ENCODE data around the gene CCL8. TPM values are rescaled to one million over a fixed set of nuclear protein-coding genes. Genes with fewer than 3 reads are reported as not detected.

CCL8 gene
- total RNA-seq, 2 donors from 2014 or later, result not detected

DNA sequence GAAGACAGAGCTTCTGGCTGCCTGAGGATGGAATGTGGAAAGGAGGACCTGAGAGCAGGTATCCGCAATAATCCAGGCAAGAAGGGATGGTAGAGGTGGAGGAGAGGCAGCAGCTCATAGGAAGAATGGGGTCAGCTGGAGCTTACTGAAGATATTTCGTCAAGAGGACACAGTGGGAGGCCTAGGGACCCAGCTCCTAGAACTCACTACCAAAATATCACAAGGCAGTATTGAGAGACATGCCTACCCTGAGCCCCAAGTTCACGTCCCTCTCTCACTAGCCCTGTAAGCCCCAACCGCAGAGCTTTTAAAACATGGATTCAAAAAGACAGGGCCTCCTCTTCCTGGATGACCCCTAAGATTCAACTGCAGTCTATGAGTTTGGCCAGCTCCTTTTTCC is 14.2 kb upstream of the CCL8 start:
- no peaks in the 10 kb centered on the region for H3K27me3 Mint-ChIP-seq (ENCODE audit: insufficient read depth)
- Histone ChIP-seq H3K27me3 (ENCODE audit: control insufficient read depth, insufficient read depth, low read length, poor library complexity, severe bottlenecking) (no peaks in the 10 kb centered on the region), H3K4me3 (ENCODE audit: low read length) (no peak overlapping the region), H3K36me3 (ENCODE audit: control insufficient read depth, insufficient read depth, low read length) (no peaks in the 10 kb centered on the region), H3K27ac (ENCODE audit: low read depth, low read length) (no peak overlapping the region), H3K9ac (ENCODE audit: extremely low read depth, low read length, poor library complexity, severe bottlenecking) (no peak overlapping the region), H3K9me3 (ENCODE audit: control insufficient read depth, low read length) (peaks cover 21% of the 10 kb centered on the region), H3K4me1 (ENCODE audit: control insufficient read depth, insufficient read depth, low read length) (no peaks in the 10 kb centered on the region)
- H3K4me3 Mint-ChIP-seq, result no peak overlapping the region
- peaks cover 9% of the 10 kb centered on the region for H3K9me3 Mint-ChIP-seq
- DNase-seq, result no peak
- peaks cover 12% of the 10 kb centered on the region for H3K4me1 Mint-ChIP-seq
- H3K27ac Mint-ChIP-seq, result no peak overlapping the region
- WGBS, 2 experiments (ENCODE audit: insufficient coverage in 1 of 2, insufficient read length in 1 of 2), result 97 to 100% methylated on average over 2 to 4 of the region's 4 CpGs
- H3K36me3 Mint-ChIP-seq (ENCODE audit: low read depth), result peaks cover 3% of the 10 kb centered on the region
- TF ChIP-seq CTCF (conservative IDR thresholded peaks at IDR 0.05), result no peak

DNA sequence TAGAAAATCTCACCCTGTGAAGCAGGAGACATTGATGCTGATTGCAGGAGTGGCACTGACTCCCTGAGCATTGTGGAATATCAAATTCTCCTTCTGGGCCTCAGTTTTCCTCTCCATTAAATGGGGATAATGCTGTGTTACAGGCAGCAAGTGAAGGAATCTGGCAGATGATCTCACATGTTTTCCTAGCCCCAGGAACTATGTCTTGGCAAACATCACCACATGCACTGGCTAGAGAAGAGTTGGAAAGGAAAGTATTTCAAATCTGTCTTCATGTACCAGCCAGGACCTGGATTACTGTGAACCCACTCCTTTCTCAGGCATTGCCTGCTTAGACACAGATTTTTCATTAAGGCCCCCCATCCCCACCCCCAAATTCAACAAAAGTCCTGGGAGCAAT is 13.6 kb upstream of the CCL8 start:
- Mint-ChIP-seq H3K27me3 (ENCODE audit: insufficient read depth) (no peaks in the 10 kb centered on the region), H3K27ac (no peak overlapping the region), H3K36me3 (ENCODE audit: low read depth) (peaks cover 3% of the 10 kb centered on the region), H3K9me3 (peaks cover 9% of the 10 kb centered on the region), H3K4me1 (peaks cover 12% of the 10 kb centered on the region), H3K4me3 (no peak overlapping the region)
- TF ChIP-seq CTCF (conservative IDR thresholded peaks at IDR 0.05), result no peak
- Histone ChIP-seq H3K4me3 (ENCODE audit: low read length) (no peak overlapping the region), H3K9me3 (ENCODE audit: control insufficient read depth, low read length) (peaks cover 19% of the 10 kb centered on the region), H3K9ac (ENCODE audit: extremely low read depth, low read length, poor library complexity, severe bottlenecking) (no peak overlapping the region), H3K27ac (ENCODE audit: low read depth, low read length) (no peak overlapping the region), H3K4me1 (ENCODE audit: control insufficient read depth, insufficient read depth, low read length) (no peaks in the 10 kb centered on the region), H3K27me3 (ENCODE audit: control insufficient read depth, insufficient read depth, low read length, poor library complexity, severe bottlenecking) (no peaks in the 10 kb centered on the region), H3K36me3 (ENCODE audit: control insufficient read depth, insufficient read depth, low read length) (no peaks in the 10 kb centered on the region)
- DNase-seq, result no peak

DNA sequence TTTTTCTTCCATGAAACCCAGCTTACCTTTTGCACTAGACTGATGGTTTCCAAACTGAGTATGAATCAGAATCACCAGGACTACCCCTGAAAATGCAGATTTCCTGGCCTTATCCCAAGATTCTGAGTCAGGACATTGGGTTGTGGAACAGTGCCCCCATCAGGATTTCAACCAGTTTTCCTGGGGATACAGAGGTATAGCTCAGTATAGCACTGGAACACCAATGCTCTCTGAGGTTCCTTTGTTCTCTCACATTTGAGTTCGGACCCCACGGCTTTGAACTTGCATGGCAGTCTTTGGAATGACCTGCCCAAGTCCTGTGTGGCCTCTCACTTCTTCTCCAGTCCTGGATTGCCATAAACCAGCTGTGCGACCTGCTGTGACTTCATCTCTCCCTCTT is 12.8 kb upstream of the CCL8 start:
- H3K27me3 Mint-ChIP-seq (ENCODE audit: insufficient read depth), result peaks cover 2% of the 10 kb centered on the region
- 49 to 76% methylated on average over 2 to 3 of the region's 3 CpGs for WGBS, 2 experiments (ENCODE audit: insufficient coverage in 1 of 2, insufficient read length in 1 of 2)
- Histone ChIP-seq H3K9ac (ENCODE audit: extremely low read depth, low read length, poor library complexity, severe bottlenecking) (no peak overlapping the region), H3K27me3 (ENCODE audit: control insufficient read depth, insufficient read depth, low read length, poor library complexity, severe bottlenecking) (no peaks in the 10 kb centered on the region), H3K36me3 (ENCODE audit: control insufficient read depth, insufficient read depth, low read length) (no peaks in the 10 kb centered on the region), H3K27ac (ENCODE audit: low read depth, low read length) (no peak overlapping the region), H3K4me3 (ENCODE audit: low read length) (no peak overlapping the region), H3K9me3 (ENCODE audit: control insufficient read depth, low read length) (peaks cover 13% of the 10 kb centered on the region), H3K4me1 (ENCODE audit: control insufficient read depth, insufficient read depth, low read length) (no peaks in the 10 kb centered on the region)
- H3K36me3 Mint-ChIP-seq (ENCODE audit: low read depth), result peaks cover 3% of the 10 kb centered on the region
- H3K4me1 Mint-ChIP-seq, result peaks cover 12% of the 10 kb centered on the region
- H3K4me3 Mint-ChIP-seq, result no peak overlapping the region
- peak; percentile 86 for DNase-seq
- H3K9me3 Mint-ChIP-seq, result peaks cover 9% of the 10 kb centered on the region
- H3K27ac Mint-ChIP-seq, result no peak overlapping the region
- peak; percentile 80 for TF ChIP-seq CTCF (conservative IDR thresholded peaks at IDR 0.05)
